Measurements from ENCODE around the gene ROR1. TPM values are rescaled to one million over a fixed set of nuclear protein-coding genes. Genes with fewer than 3 reads are reported as not detected.
A peak's percentile ranks its signal among the peaks of the same experiment; 100 is the strongest.

ROR1 gene
- total and polyA plus RNA-seq, 2 donors (not counting 1 experiment from before 2014, with no cell fraction given): 14.5 to 16.5 TPM

DNA sequence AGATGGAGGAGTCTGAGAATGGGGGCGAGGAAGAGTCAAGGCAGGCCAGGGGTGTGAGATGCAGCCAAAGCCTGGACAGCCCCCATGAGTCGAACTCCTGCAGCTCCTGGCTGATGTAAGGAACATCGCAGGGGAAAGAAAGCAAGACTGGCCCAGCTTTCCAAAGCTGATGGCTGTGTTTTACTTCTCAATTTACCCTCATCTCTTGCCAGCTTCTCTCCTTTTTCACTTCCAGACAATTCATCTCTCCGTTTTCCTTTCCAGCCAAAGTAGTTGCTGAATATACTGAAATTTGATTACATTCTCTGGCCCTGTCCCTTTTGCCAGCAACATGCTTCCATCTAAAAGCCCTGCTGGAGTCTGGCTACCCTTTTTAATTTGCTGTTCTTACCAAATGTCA is 389.6 kb downstream of the ROR1 start:
- TF ChIP-seq, protein P1, sequence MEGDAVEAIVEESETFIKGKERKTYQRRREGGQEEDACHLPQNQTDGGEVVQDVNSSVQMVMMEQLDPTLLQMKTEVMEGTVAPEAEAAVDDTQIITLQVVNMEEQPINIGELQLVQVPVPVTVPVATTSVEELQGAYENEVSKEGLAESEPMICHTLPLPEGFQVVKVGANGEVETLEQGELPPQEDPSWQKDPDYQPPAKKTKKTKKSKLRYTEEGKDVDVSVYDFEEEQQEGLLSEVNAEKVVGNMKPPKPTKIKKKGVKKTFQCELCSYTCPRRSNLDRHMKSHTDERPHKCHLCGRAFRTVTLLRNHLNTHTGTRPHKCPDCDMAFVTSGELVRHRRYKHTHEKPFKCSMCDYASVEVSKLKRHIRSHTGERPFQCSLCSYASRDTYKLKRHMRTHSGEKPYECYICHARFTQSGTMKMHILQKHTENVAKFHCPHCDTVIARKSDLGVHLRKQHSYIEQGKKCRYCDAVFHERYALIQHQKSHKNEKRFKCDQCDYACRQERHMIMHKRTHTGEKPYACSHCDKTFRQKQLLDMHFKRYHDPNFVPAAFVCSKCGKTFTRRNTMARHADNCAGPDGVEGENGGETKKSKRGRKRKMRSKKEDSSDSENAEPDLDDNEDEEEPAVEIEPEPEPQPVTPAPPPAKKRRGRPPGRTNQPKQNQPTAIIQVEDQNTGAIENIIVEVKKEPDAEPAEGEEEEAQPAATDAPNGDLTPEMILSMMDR (conservative IDR thresholded peaks at IDR 0.05 in 1 of 2, IDR thresholded peaks at IDR 0.05 in 1 of 2; ENCODE audit: low read depth in 1 of 2, low read length in 2 of 2): no peak
- no peak for TF ChIP-seq EZH2 (IDR thresholded peaks at IDR 0.05; ENCODE audit: low read length, missing control alignments)
- no peak for DNase-seq (ENCODE audit: low read depth in 2 of 2)
- H3K4me3 ChIP-seq (replicated peaks in 1 of 4; ENCODE audit: control extremely low read depth in 1 of 4, insufficient read depth in 1 of 4, low read depth in 3 of 4, low read length in 4 of 4): no peak overlapping the region
- H3K79me2 ChIP-seq (ENCODE audit: control insufficient read depth, insufficient read depth, low read length): no peaks in the 10 kb centered on the region
- no peaks in the 10 kb centered on the region for H4K20me1 ChIP-seq (ENCODE audit: control insufficient read depth, extremely low read depth, insufficient read depth, low read length)
- H3K4me2 ChIP-seq (ENCODE audit: extremely low read depth, insufficient read depth, low read length): no peak overlapping the region
- H3K27ac ChIP-seq (ENCODE audit: insufficient read depth, low read length): no peak overlapping the region
- H3K9ac ChIP-seq (ENCODE audit: insufficient read depth, low read length): no peak overlapping the region
- H3K4me1 ChIP-seq (ENCODE audit: control insufficient read depth, extremely low read depth, insufficient read depth, low read length): peaks cover 2% of the 10 kb centered on the region
- H3K36me3 ChIP-seq (ENCODE audit: control insufficient read depth, insufficient read depth, low read length): no peaks in the 10 kb centered on the region
- H3K27me3 ChIP-seq (ENCODE audit: control insufficient read depth, insufficient read depth, low read length): no peaks in the 10 kb centered on the region
- no peak overlapping the region for H2AFZ ChIP-seq (ENCODE audit: low read length)
- no peaks in the 10 kb centered on the region for H3K9me3 ChIP-seq (ENCODE audit: control insufficient read depth, insufficient read depth, low read depth, low read length)

DNA sequence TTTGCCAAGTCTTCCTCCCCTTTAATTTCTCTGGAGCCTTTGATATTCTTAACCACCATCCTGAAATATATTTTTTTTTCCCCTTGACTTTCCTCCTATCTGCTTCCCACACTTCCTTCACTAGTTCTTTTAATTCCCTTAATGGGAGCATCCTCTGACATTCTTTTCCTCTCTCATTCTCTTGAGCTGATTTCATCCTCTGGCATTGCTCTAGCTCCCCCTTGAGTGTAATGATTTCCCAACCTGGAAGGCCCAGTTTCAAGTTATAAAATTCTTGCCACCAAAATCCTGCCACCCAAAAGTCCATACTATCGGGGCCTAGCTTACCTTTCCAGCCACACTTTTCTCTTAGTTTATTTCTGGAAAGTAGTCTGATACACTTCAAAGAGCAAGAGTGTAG is 390.2 kb downstream of the ROR1 start:
- Histone ChIP-seq H3K9me3 (ENCODE audit: control insufficient read depth, insufficient read depth, low read depth, low read length) (no peaks in the 10 kb centered on the region), H3K4me1 (ENCODE audit: control insufficient read depth, extremely low read depth, insufficient read depth, low read length) (peaks cover 2% of the 10 kb centered on the region), H3K27ac (ENCODE audit: insufficient read depth, low read length) (no peak overlapping the region), H3K36me3 (ENCODE audit: control insufficient read depth, insufficient read depth, low read length) (no peaks in the 10 kb centered on the region), H3K27me3 (ENCODE audit: control insufficient read depth, insufficient read depth, low read length) (no peaks in the 10 kb centered on the region), H2AFZ (ENCODE audit: low read length) (no peak overlapping the region), H3K79me2 (ENCODE audit: control insufficient read depth, insufficient read depth, low read length) (no peaks in the 10 kb centered on the region), H3K4me2 (ENCODE audit: extremely low read depth, insufficient read depth, low read length) (no peak overlapping the region), H4K20me1 (ENCODE audit: control insufficient read depth, extremely low read depth, insufficient read depth, low read length) (no peaks in the 10 kb centered on the region), H3K4me3 (replicated peaks in 1 of 4; ENCODE audit: control extremely low read depth in 1 of 4, insufficient read depth in 1 of 4, low read depth in 3 of 4, low read length in 4 of 4) (no peak overlapping the region), H3K9ac (ENCODE audit: insufficient read depth, low read length) (no peak overlapping the region)
- DNase-seq (ENCODE audit: low read depth in 2 of 2): peak; percentile 58 to 71
- TF ChIP-seq EZH2 (IDR thresholded peaks at IDR 0.05; ENCODE audit: low read length, missing control alignments): no peak
- TF ChIP-seq, protein P1 (conservative IDR thresholded peaks at IDR 0.05 in 1 of 2, IDR thresholded peaks at IDR 0.05 in 1 of 2; ENCODE audit: low read depth in 1 of 2, low read length in 2 of 2): peak; percentile 59 to 69

GRCh38 chr1:64166629-64167028 is 392.8 kb downstream of the ROR1 start:
- H3K27me3 ChIP-seq (ENCODE audit: control insufficient read depth, insufficient read depth, low read length): no peaks in the 10 kb centered on the region
- no peak overlapping the region for H2AFZ ChIP-seq (ENCODE audit: low read length)
- no peak overlapping the region for H3K4me2 ChIP-seq (ENCODE audit: extremely low read depth, insufficient read depth, low read length)
- no peak overlapping the region for H3K9ac ChIP-seq (ENCODE audit: insufficient read depth, low read length)
- no peaks in the 10 kb centered on the region for H3K9me3 ChIP-seq (ENCODE audit: control insufficient read depth, insufficient read depth, low read depth, low read length)
- TF ChIP-seq EZH2 (IDR thresholded peaks at IDR 0.05; ENCODE audit: low read length, missing control alignments): no peak
- TF ChIP-seq, protein P1 (conservative IDR thresholded peaks at IDR 0.05 in 1 of 2, IDR thresholded peaks at IDR 0.05 in 1 of 2; ENCODE audit: low read depth in 1 of 2, low read length in 2 of 2): no peak
- no peaks in the 10 kb centered on the region for H4K20me1 ChIP-seq (ENCODE audit: control insufficient read depth, extremely low read depth, insufficient read depth, low read length)
- no peak for DNase-seq (ENCODE audit: low read depth in 2 of 2)
- no peaks in the 10 kb centered on the region for H3K79me2 ChIP-seq (ENCODE audit: control insufficient read depth, insufficient read depth, low read length)
- peaks cover 7% of the 10 kb centered on the region for H3K4me1 ChIP-seq (ENCODE audit: control insufficient read depth, extremely low read depth, insufficient read depth, low read length)
- no peaks in the 10 kb centered on the region for H3K36me3 ChIP-seq (ENCODE audit: control insufficient read depth, insufficient read depth, low read length)
- no peak overlapping the region for H3K4me3 ChIP-seq (replicated peaks in 1 of 4; ENCODE audit: control extremely low read depth in 1 of 4, insufficient read depth in 1 of 4, low read depth in 3 of 4, low read length in 4 of 4)
- H3K27ac ChIP-seq (ENCODE audit: insufficient read depth, low read length): no peak overlapping the region
